ENCODE data around the gene TET2. TPM values are rescaled to one million over a fixed set of nuclear protein-coding genes. Genes with fewer than 3 reads are reported as not detected.
A peak's percentile ranks its signal among the peaks of the same experiment; 100 is the strongest.

TET2 gene
- total RNA-seq, 1 experiment from 2014 or later, result 7.4 TPM

GRCh38 chr4:105140684-105141490 is 5.8 kb upstream of the TET2 start:
- DNase-seq (ENCODE audit: low spot score), result no peak

- DNase-seq (ENCODE audit: low spot score), result no peak
Measured at GRCh38 chr4:105145156-105145902, 1.3 kb upstream of the TET2 start.

- DNase-seq (ENCODE audit: low spot score), result no peak
Measured at GRCh38 chr4:105145903-105146275, 787 bp upstream of the TET2 start.

- DNase-seq (ENCODE audit: low spot score), result no peak
Measured at GRCh38 chr4:105147016-105147552, 408 bp downstream of the TET2 start.

GRCh38 chr4:105147553-105148161 is 981 bp downstream of the TET2 start:
- peak; percentile 41 for DNase-seq (ENCODE audit: low spot score)

- no peak for DNase-seq (ENCODE audit: low spot score)
Measured at GRCh38 chr4:105148356-105148755, 1.7 kb downstream of the TET2 start.

- no peak for DNase-seq (ENCODE audit: low spot score)
Measured at GRCh38 chr4:105148776-105149175, 2.1 kb downstream of the TET2 start.

GRCh38 chr4:105149771-105150170 is 3.1 kb downstream of the TET2 start:
- no peak for DNase-seq (ENCODE audit: low spot score)

- DNase-seq (ENCODE audit: low spot score), result no peak
Measured at GRCh38 chr4:105150503-105150902, 3.8 kb downstream of the TET2 start.

GRCh38 chr4:105153749-105154148 is 7.1 kb downstream of the TET2 start:
- no peak for DNase-seq (ENCODE audit: low spot score)

- no peak for DNase-seq (ENCODE audit: low spot score)
Measured at GRCh38 chr4:105154576-105154975, 7.9 kb downstream of the TET2 start.

GRCh38 chr4:105155426-105155825 is 8.8 kb downstream of the TET2 start:
- no peak for DNase-seq (ENCODE audit: low spot score)

- DNase-seq (ENCODE audit: low spot score), result no peak
Measured at GRCh38 chr4:105158837-105159236, 12.2 kb downstream of the TET2 start.

GRCh38 chr4:105162123-105162796 is 15.6 kb downstream of the TET2 start:
- no peak for DNase-seq (ENCODE audit: low spot score)

- DNase-seq (ENCODE audit: low spot score), result no peak
Measured at GRCh38 chr4:105164548-105164947, 17.9 kb downstream of the TET2 start.

GRCh38 chr4:105166066-105166465 is 19.4 kb downstream of the TET2 start:
- no peak for DNase-seq (ENCODE audit: low spot score)

GRCh38 chr4:105170711-105171110 is 24.0 kb downstream of the TET2 start:
- no peak for DNase-seq (ENCODE audit: low spot score)

- no peak for DNase-seq (ENCODE audit: low spot score)
Measured at GRCh38 chr4:105171912-105172311, 25.2 kb downstream of the TET2 start.

GRCh38 chr4:105174098-105174497 is 27.4 kb downstream of the TET2 start:
- DNase-seq (ENCODE audit: low spot score), result no peak

- DNase-seq (ENCODE audit: low spot score), result no peak
Measured at GRCh38 chr4:105179539-105180401, 33.1 kb downstream of the TET2 start.

GRCh38 chr4:105181259-105181658 is 34.6 kb downstream of the TET2 start:
- DNase-seq (ENCODE audit: low spot score), result no peak
